Inflammatory macrophage treated with lipopolysaccharide for 1 hour (primary cell): ENCODE data around the gene MYL6B.
"Not testable (repeated sequence)": the region's sequence is repeated elsewhere in the genome, so short reads cannot be mapped to it uniquely, and the experiment has no call there.

Experiments
- DNase-seq, 2 donors: peaks; one replicate each; pipeline ENCODE4 v3.0.0-alpha.2; 2020 to 2022

The MYL6B gene

GRCh38 chr12:56152132-56152755, at the start of gene MYL6B:
MYL6B (plus strand) TSS chr12:56152587; CDS start chr12:56153919, 1,332 bp downstream.
- peak; percentile 87 to 95 for DNase-seq

DNA sequence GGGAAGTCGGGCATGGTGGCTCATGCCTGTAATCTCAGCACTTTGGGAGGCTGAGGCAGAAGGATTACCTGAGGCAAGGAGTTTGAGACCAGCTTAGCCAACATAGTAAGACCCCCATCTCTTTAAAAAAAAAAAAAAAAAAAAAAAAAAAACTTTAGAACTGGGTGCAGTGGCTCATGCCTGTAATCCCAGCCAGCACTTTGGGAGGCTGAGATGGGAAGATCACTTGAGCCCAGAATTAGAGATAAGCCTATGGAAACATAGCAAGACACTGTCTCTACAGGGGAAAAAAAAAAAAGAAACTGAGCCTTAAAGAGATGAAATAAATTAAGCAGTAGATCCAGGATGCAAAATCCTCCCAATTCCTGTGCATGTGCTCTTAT, 49.7 kb upstream of the MYL6B start:
- DNase-seq: no peak

- DNase-seq: no peak
These were observed 49.2 kb upstream of the MYL6B start for GRCh38 chr12:56103066-56103711.

GRCh38 chr12:56103823-56104108, 48.6 kb upstream of the MYL6B start:
- no peak for DNase-seq

GRCh38 chr12:56104109-56104814, 48.1 kb upstream of the MYL6B start, which contains the start of gene PA2G4:
PA2G4 (plus strand) TSS chr12:56104559; CDS start chr12:56104738, 179 bp downstream.
- DNase-seq: peak; percentile 98 to 100

DNA sequence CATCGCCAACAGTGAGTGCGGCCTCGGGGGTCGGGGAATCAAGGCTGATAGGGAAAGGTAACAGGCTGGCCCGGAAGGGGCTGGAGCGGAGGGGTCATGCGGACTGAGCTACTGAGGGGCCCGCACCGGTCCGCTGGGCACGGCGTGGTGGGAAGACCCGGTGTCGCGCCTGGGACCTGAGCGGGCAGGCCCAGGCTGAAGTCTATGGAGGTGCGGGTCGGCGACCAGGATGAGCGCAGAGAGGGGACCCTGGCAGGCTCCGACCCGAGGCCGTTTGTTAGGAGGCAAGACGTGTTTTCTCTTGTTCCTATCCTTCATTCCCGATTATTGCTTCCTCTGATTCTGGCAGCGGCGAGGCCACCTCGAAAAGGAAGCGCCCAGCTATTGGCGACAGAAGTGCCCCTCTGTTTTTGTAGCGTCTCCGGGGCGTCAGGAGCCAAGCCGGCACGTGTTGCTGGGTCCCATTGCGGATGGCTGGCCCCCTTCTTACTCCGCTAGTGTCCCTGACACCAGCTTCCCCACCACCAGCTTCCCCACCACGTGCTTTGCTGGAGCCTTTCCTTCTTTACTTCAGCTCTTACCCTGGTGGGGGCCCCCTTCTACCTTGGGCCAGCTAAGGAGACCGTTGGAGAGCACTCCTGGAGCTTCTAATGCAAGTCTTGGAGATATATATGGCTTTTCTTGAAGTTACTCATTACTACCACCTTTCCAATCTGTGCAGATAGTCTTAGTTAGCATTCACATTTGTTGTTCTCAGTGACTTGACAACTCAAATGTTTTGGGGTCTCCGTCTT, 47.4 kb upstream of the MYL6B start:
- DNase-seq: no peak

GRCh38 chr12:56105609-56105902, 46.8 kb upstream of the MYL6B start:
- DNase-seq: no peak

- DNase-seq: no peak
These were observed 45.1 kb upstream of the MYL6B start for GRCh38 chr12:56107242-56107641.

- no peak for DNase-seq
These were observed 41.8 kb upstream of the MYL6B start for GRCh38 chr12:56110571-56110970.

- no peak for DNase-seq
These were observed 38.3 kb upstream of the MYL6B start for GRCh38 chr12:56114084-56114483.

GRCh38 chr12:56115329-56115728, 37.1 kb upstream of the MYL6B start:
- no peak for DNase-seq

GRCh38 chr12:56116267-56117081, 35.9 kb upstream of the MYL6B start, which contains the start of gene RPL41:
RPL41 (plus strand) TSS chr12:56116633.
- DNase-seq: peak; percentile 88 to 99

GRCh38 chr12:56117082-56117706, 35.2 kb upstream of the MYL6B start:
- DNase-seq: not testable (repeated sequence)

- DNase-seq: peak; percentile 97
These were observed 34.4 kb upstream of the MYL6B start, which contains the start of gene ZC3H10 for GRCh38 chr12:56117778-56118687. ZC3H10 (plus strand) TSS chr12:56118266; CDS start chr12:56120563, 2,297 bp downstream.

- DNase-seq: peak in 1 of 2 donors; percentile 27
These were observed 33.6 kb upstream of the MYL6B start for GRCh38 chr12:56118688-56119357.

- peak; percentile 78 to 86 for DNase-seq
These were observed 33.0 kb upstream of the MYL6B start for GRCh38 chr12:56119361-56119796.

- no peak for DNase-seq
These were observed 32.1 kb upstream of the MYL6B start for GRCh38 chr12:56120158-56120846.

DNA sequence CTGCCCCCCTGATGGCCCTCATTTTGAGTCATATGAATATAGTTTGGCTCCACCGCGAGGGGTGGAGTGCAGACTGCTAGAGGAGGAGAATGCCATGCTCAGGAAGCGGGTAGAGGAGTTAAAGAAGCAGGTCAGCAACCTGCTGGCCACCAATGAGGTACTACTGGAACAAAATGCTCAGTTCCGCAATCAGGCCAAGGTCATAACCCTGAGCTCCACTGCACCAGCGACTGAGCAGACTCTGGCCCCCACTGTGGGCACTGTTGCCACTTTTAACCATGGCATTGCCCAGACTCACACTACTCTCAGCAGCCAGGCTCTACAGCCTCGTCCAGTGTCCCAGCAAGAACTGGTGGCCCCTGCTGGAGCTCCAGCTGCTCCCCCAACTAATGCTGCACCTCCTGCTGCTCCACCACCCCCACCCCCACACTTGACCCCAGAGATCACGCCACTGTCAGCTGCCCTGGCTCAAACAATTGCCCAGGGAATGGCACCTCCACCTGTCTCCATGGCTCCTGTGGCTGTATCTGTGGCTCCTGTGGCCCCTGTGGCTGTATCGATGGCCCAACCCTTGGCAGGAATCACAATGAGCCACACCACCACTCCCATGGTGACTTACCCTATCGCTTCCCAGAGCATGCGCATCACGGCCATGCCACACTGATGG, 31.1 kb upstream of the MYL6B start:
- no peak for DNase-seq

DNA sequence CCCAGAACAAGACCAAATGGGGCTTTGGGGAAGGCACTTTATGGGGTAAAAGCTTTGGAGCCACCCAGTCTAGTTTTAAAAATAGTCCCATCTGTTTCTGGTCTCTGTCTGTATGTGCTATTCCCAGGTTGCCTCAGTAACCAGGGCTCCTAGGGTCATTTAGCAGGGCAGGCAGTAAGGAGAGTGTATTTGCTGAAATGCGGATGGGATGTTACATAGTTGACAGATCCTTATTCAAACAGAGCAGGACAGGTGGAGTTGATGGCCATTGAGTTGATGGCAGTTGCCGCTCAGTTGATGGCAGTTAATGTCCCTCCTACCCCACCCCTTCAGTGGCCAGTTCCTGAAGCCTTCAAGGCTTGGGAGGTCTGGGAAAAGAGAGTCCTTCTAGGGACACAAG, 29.8 kb upstream of the MYL6B start:
- DNase-seq: no peak
